Measurements from ENCODE around the gene TIRAP.

Gene TIRAP

GRCh38 chr11:126339863-126340434 is 57.1 kb downstream of the TIRAP start:
- no peak for DNase-seq (ENCODE audit: low read depth in 2 of 3, low spot score in 1 of 3)

DNA sequence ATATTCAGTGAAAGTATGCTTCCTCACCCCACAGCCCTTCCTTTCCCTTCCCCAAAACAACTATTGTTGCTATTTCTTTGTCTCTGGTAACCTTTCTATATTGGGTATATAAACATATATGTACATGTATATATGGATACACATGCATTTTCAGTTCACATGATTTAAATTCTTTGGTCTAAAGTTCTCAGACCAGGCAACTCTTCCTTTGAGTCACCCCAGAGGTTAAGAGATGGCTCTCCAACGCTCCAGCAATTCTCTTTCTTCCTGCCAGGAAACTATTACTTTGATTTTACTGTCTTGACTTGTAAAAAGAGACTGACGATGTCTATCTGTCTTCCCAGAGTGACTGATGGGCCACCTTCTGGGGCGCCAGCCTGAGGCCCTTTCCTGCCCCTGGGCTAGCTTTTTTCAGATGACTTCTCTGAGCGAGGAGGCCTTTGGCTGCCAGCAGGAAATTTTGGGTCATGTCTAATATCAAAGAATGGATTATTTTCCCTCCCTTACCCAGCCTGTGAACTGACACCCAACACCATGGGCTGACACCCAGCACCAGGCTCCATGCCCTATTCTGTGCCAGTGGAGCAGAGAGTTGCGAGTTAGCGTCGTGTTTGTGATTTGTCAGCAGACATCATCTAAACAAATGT is 58.2 kb downstream of the TIRAP start:
- no peak for DNase-seq (ENCODE audit: low read depth in 2 of 3, low spot score in 1 of 3)

DNA sequence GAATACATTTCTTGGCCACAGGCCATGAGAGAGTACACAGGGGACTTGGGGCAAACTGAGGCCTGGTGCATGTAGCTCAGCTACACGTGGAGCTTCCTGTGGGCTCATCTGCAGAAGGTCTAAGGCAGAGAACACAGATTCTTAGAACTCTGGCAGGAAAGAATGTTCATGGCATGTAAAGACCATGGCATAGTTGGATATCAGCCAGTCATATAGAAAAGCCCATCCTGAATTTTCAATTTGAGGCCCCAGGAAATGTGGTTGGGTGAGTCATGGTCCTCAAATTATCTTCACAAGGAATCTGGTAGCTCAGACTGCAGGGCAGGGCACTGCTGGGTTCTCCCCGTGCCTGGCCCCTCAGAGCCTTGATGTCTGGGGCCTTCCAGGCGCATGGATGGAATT is 58.9 kb downstream of the TIRAP start:
- no peak for DNase-seq (ENCODE audit: low read depth in 2 of 3, low spot score in 1 of 3)

GRCh38 chr11:126343051-126343450 is 60.2 kb downstream of the TIRAP start:
- no peak for DNase-seq (ENCODE audit: low read depth in 2 of 3, low spot score in 1 of 3)

All from stimulated activated CD4-positive, alpha-beta T cell treated with anti-CD3 and anti-CD28 coated beads, Interleukin-12 subunit alpha, Interleukin-12 subunit beta, amount 100 ng/mL, for 48 hours (primary cell).